HL-60/S4 treated with retinoic acid at 250 ng/mL for 4 days and 3 days (cell line): Measurements from ENCODE around the gene STARD6.
"Not testable (repeated sequence)": the region's sequence is repeated elsewhere in the genome, so short reads cannot be mapped to it uniquely, and the experiment has no call there.

Experiments
- in situ Hi-C: fragments of 300-500 bp; cut with MboI; formaldehyde crosslinking; loops from 2 replicates; pipeline ENCODE4 v1.7.0; 2022; ENCODE audit warnings: low sequenced_read_pairs

Gene STARD6

GRCh38 chr18:54351186-54351585, 6.5 kb downstream of the STARD6 start:
- in situ Hi-C loops: no loop called here

GRCh38 chr18:54338230-54338629, 19.4 kb downstream of the STARD6 start:
- in situ Hi-C loops: no loop called here

GRCh38 chr18:54335638-54336173, 22.0 kb downstream of the STARD6 start:
- in situ Hi-C loops: no loop called here

- in situ Hi-C loops: no loop called here
Measured at GRCh38 chr18:54330768-54331548, 26.7 kb downstream of the STARD6 start.

GRCh38 chr18:54329787-54330186, 27.9 kb downstream of the STARD6 start:
- in situ Hi-C loops: no loop called here

GRCh38 chr18:54327818-54328217, 29.8 kb downstream of the STARD6 start:
- in situ Hi-C loops: no loop called here

GRCh38 chr18:54323970-54324369, 33.7 kb downstream of the STARD6 start:
- in situ Hi-C loops: no loop called here

- in situ Hi-C loops: no loop called here
Measured at GRCh38 chr18:54323561-54323960, 34.1 kb downstream of the STARD6 start.

GRCh38 chr18:54316071-54316820, 41.4 kb downstream of the STARD6 start:
- in situ Hi-C loops: no loop called here

- in situ Hi-C loops: not testable (repeated sequence)
Measured at GRCh38 chr18:54309564-54309963, 48.1 kb downstream of the STARD6 start.

GRCh38 chr18:54303408-54303807, 54.2 kb downstream of the STARD6 start:
- in situ Hi-C loops: no loop called here

- in situ Hi-C loops: not testable (repeated sequence)
Measured at GRCh38 chr18:54298991-54299390, 58.7 kb downstream of the STARD6 start.

GRCh38 chr18:54296062-54296461, 61.6 kb downstream of the STARD6 start:
- in situ Hi-C loops: no loop called here

- in situ Hi-C loops: no loop called here
Measured at GRCh38 chr18:54294274-54294673, 63.4 kb downstream of the STARD6 start.

GRCh38 chr18:54284981-54285785, 72.5 kb downstream of the STARD6 start:
- in situ Hi-C loops: no loop called here

- in situ Hi-C loops: no loop called here
Measured at GRCh38 chr18:54284535-54284934, 73.1 kb downstream of the STARD6 start.

- in situ Hi-C loops: no loop called here
Measured at GRCh38 chr18:54280220-54280569, 77.5 kb downstream of the STARD6 start.

- in situ Hi-C loops: no loop called here
Measured at GRCh38 chr18:54279477-54280219, 78.0 kb downstream of the STARD6 start.

- in situ Hi-C loops: no loop called here
Measured at GRCh38 chr18:54278615-54279014, 79.0 kb downstream of the STARD6 start.

- in situ Hi-C loops: no loop called here
Measured at GRCh38 chr18:54277899-54278298, 79.8 kb downstream of the STARD6 start.
